ENCODE results near the gene CDYL.

Gene CDYL

GRCh38 chr6:4885341-4885933 is 109.2 kb downstream of the CDYL start:
- no peak for DNase-seq

- no peak for DNase-seq
Measured at GRCh38 chr6:4888841-4889240, 112.6 kb downstream of the CDYL start.

GRCh38 chr6:4889701-4890100 is 113.5 kb downstream of the CDYL start:
- no peak for DNase-seq

GRCh38 chr6:4890191-4890590 is 114.0 kb downstream of the CDYL start:
- DNase-seq: no peak

- no peak for DNase-seq
Measured at GRCh38 chr6:4890627-4891026, 114.4 kb downstream of the CDYL start.

GRCh38 chr6:4891141-4891540 is 114.9 kb downstream of the CDYL start:
- DNase-seq: no peak

GRCh38 chr6:4892785-4893485 is 116.7 kb downstream of the CDYL start:
- no peak for DNase-seq

- DNase-seq: no peak
Measured at GRCh38 chr6:4894049-4894448, 117.8 kb downstream of the CDYL start.

- DNase-seq: no peak
Measured at GRCh38 chr6:4895971-4896370, 119.8 kb downstream of the CDYL start.

- no peak for DNase-seq
Measured at GRCh38 chr6:4896401-4896800, 120.2 kb downstream of the CDYL start.

GRCh38 chr6:4899249-4900034 is 123.2 kb downstream of the CDYL start:
- no peak for DNase-seq

GRCh38 chr6:4901386-4902061 is 125.3 kb downstream of the CDYL start:
- DNase-seq: no peak

- no peak for DNase-seq
Measured at GRCh38 chr6:4902363-4902762, 126.2 kb downstream of the CDYL start.

GRCh38 chr6:4903121-4903520 is 126.9 kb downstream of the CDYL start:
- no peak for DNase-seq

- DNase-seq: no peak
Measured at GRCh38 chr6:4903751-4904370, 127.7 kb downstream of the CDYL start.

GRCh38 chr6:4904461-4905025 is 128.3 kb downstream of the CDYL start:
- DNase-seq: no peak

- DNase-seq: no peak
Measured at GRCh38 chr6:4905826-4906225, 129.6 kb downstream of the CDYL start.

- no peak for DNase-seq
Measured at GRCh38 chr6:4906293-4907276, 130.4 kb downstream of the CDYL start.

- no peak for DNase-seq
Measured at GRCh38 chr6:4907602-4908001, 131.4 kb downstream of the CDYL start.

GRCh38 chr6:4908062-4908461 is 131.9 kb downstream of the CDYL start:
- DNase-seq: no peak

- DNase-seq: no peak
Measured at GRCh38 chr6:4909063-4909706, 133.0 kb downstream of the CDYL start.

All from effector CD4-positive, alpha-beta T cell (primary cell).